Peyer's patch (tissue), 4 donors: ENCODE measurements around the gene MDFIC.

Experiments
- CTCF ChIP-seq, 6 experiments: fragments of 450-650 bp in 4 of 6; fragments of 200-600 bp in 2 of 6; sonication (generic) in 1 of 6; IDR thresholded peaks; one replicate each; pipeline ENCODE4 v1.5.1; 2017 to 2019; ENCODE audit warnings: antibody characterized with exemption in 6 of 6, mild to moderate bottlenecking in 3 of 6, moderate library complexity in 1 of 6
- POLR2A ChIP-seq, 2 donors: fragments of 450-650 bp; IDR thresholded peaks; one replicate each; pipeline ENCODE4 v1.5.1; 2017; ENCODE audit warnings: antibody characterized with exemption in 2 of 2, mild to moderate bottlenecking in 2 of 2, moderate library complexity in 2 of 2

GRCh38 chr7:114919587-114919986, 2.3 kb upstream of the MDFIC start:
- no peak for TF ChIP-seq CTCF (IDR thresholded peaks at IDR 0.05)
- TF ChIP-seq POLR2A (IDR thresholded peaks at IDR 0.05), result no peak
